K562 (cell line): ENCODE measurements around the gene CHD5. TPM values are rescaled to one million over a fixed set of nuclear protein-coding genes. Genes with fewer than 3 reads are reported as not detected.

Experiments used
- ARID1B ChIP-seq: fragments of 450-650 bp; IDR thresholded peaks from 2 replicates; pipeline ENCODE4 v1.6.1; 2016; ENCODE audit warnings: antibody characterized with exemption, mild to moderate bottlenecking, inconsistent platforms
- C11orf30 ChIP-seq: fragments of 450-650 bp; IDR thresholded peaks from 2 replicates; pipeline ENCODE4 v1.6.1; 2016; ENCODE audit warnings: low read depth, mild to moderate bottlenecking
- CBFA2T2 ChIP-seq: fragments of 450-650 bp; conservative IDR thresholded peaks from 2 replicates; pipeline ENCODE4 v1.6.1; 2017; ENCODE audit warnings: mild to moderate bottlenecking
- CREM ChIP-seq: IDR thresholded peaks from 2 replicates; pipeline ENCODE4 v1.6.1; 2014; ENCODE audit warnings: antibody characterized with exemption, low read depth
- HMGN3 ChIP-seq: IDR thresholded peaks from 2 replicates; pipeline ENCODE4 v1.6.1; 2011; ENCODE audit warnings: borderline replicate concordance, low read depth, mild to moderate bottlenecking, mixed read lengths, low read length; ENCODE audit not compliant: insufficient read length; ENCODE audit errors: extremely low read depth
- MEIS2 ChIP-seq: fragments of 450-650 bp; IDR thresholded peaks from 2 replicates; pipeline ENCODE4 v1.6.1; 2014; ENCODE audit warnings: mild to moderate bottlenecking; ENCODE audit not compliant: partially characterized antibody
- NEUROD1 ChIP-seq: fragments of 150-350 bp; IDR thresholded peaks from 2 replicates; pipeline ENCODE4 v1.6.1; 2014; ENCODE audit warnings: borderline replicate concordance, low read length, low read depth; ENCODE audit not compliant: partially characterized antibody
- RBM15 ChIP-seq: fragments of 200-400 bp; formaldehyde crosslinking; IDR thresholded peaks from 2 replicates; pipeline ENCODE4 v1.6.1; 2018; ENCODE audit warnings: mild to moderate bottlenecking, low read length, moderate library complexity; ENCODE audit not compliant: insufficient read depth
- ZEB2 ChIP-seq: fragments of 450-650 bp; IDR thresholded peaks from 2 replicates; pipeline ENCODE4 v1.6.1; 2016
- ZNF175 ChIP-seq: fragments of 200-800 bp; sonication (Bioruptor generic); IDR thresholded peaks from 2 replicates; pipeline ENCODE4 v1.6.1; 2016; ENCODE audit warnings: low read depth, mild to moderate bottlenecking, missing genetic modification characterization, missing compliant biosample characterization
- ZNF41 ChIP-seq: fragments of 250-450 bp; sonication (Bioruptor Pico); conservative IDR thresholded peaks from 2 replicates; pipeline ENCODE4 v1.4.0; 2020; ENCODE audit warnings: mild to moderate bottlenecking
- ZNF57 ChIP-seq: fragments of 450-650 bp; formaldehyde crosslinking; IDR thresholded peaks from 2 replicates; pipeline ENCODE4 v1.4.0; 2020; ENCODE audit warnings: mild to moderate bottlenecking, moderate library complexity
- ZNF584 ChIP-seq: fragments of 200-800 bp; sonication (Bioruptor generic); IDR thresholded peaks from 2 replicates; pipeline ENCODE4 v1.6.1; 2016; ENCODE audit warnings: low read depth, mild to moderate bottlenecking, missing genetic modification characterization, missing compliant biosample characterization
- ZNF75A ChIP-seq: fragments of 450-650 bp; formaldehyde crosslinking; IDR thresholded peaks from 2 replicates; pipeline ENCODE4 v1.4.0; 2020; ENCODE audit warnings: mild to moderate bottlenecking
- ZNF77 ChIP-seq: fragments of 250-450 bp; sonication (Bioruptor Pico); IDR thresholded peaks from 2 replicates; pipeline ENCODE4 v1.5.0; 2020
- ZZZ3 ChIP-seq: fragments of 450-650 bp; IDR thresholded peaks from 2 replicates; pipeline ENCODE4 v1.6.1; 2016; ENCODE audit warnings: antibody characterized with exemption, mild to moderate bottlenecking, moderate library complexity
- polyA plus RNA-seq, 8 experiments: library from polyadenylated mRNA; depleted of rRNA in 4 of 8; stranded (reverse) in 5 of 8; unstranded in 3 of 8; fragments of >200 nt; fragmentation: Nextera tagmentation in 2 of 8; fragmentation: Illumina TruSeq in 1 of 8; extraction: Ambion mirVana in 2 of 8; extraction: Trizol in 1 of 8; gene quantifications; 2 replicates each; pipeline versions ENCODE4 v1.2.1 to v1.2.3, GENCODE V29; 2011 to 2014; ENCODE audit warnings: inconsistent platforms in 1 of 8, missing spikeins in 1 of 8
- total RNA-seq, 7 experiments: library from RNA; depleted of rRNA in 6 of 7; stranded (reverse); fragments of >200 nt in 6 of 7; fragmentation: Illumina TruSeq in 2 of 7; extraction: Trizol in 2 of 7; gene quantifications; 2 replicates each; pipeline versions ENCODE4 v1.2.1 to v1.2.3, GENCODE V29; 2011 to 2021; ENCODE audit warnings: low replicate concordance in 1 of 7
- TF ChIP-seq, protein P1 (sequence below): fragments of 250-450 bp; sonication (Bioruptor Pico); IDR thresholded peaks from 2 replicates; pipeline ENCODE4 v1.8.0; 2022; ENCODE audit warnings: moderate library complexity, mild to moderate bottlenecking, inconsistent platforms
- TF ChIP-seq, protein P2 (sequence below): fragments of 450-650 bp; IDR thresholded peaks from 2 replicates; pipeline ENCODE4 v1.7.1; 2018; ENCODE audit warnings: mild to moderate bottlenecking, low read depth; ENCODE audit not compliant: partially characterized antibody
- TF ChIP-seq, protein P3 (sequence below): fragments of 250-450 bp; sonication (Bioruptor Pico); IDR thresholded peaks from 2 replicates; pipeline ENCODE4 v1.5.0; 2021
- TF ChIP-seq, protein P4 (sequence below): fragments of 250-450 bp; sonication (Bioruptor Pico); IDR thresholded peaks from 2 replicates; pipeline ENCODE4 v1.9.0; 2021; ENCODE audit warnings: mild to moderate bottlenecking, inconsistent platforms
- TF ChIP-seq, protein P5 (sequence below), 2 experiments: fragments of 450-650 bp in 1 of 2; sonication (generic) in 1 of 2; formaldehyde crosslinking in 1 of 2; IDR thresholded peaks in 1 of 2; conservative IDR thresholded peaks in 1 of 2; 2 replicates each; pipeline versions ENCODE4 v1.6.1 to v1.8.1; 2016 to 2023; ENCODE audit warnings: mild to moderate bottlenecking in 2 of 2, moderate library complexity in 2 of 2, inconsistent platforms in 1 of 2, missing genetic modification reagents in 1 of 2

Gene CHD5
- total and polyA plus RNA-seq, 9 of the 15 experiments (the other 6 are each of a cell fraction or from before 2014, with no cell fraction given): 0.03 to 0.52 (median 0.11) TPM; not detected in 2

DNA sequence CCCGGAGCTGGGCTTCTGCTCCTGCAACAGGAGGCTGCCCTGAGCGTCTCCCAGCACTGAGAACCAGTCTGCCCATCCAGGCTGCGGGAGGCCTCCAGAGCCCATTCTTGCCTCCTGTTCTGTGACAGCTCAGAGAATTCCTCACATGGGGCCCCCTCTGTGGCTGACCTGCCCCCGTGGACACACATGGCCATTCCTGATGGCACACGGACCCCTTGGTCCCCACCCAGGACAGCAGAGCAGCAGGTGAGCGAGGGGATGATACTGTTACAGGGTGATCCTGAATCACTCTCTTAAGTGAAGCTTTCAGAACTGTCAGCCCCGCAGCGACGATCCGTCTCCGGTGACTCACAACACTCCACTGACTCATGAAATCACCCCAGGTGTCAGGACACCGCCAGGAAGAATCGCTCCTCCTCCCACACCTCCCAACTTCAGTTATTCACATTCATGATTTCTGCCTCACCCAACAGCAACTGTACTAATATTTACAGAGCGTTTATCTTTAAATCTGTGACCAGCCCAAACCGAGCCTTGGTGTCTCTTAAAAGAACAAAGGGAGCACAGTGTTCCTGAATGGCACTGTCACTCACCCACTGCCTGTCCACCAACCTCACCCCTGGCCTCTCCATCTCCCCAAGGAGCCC is 22.5 kb downstream of the CHD5 start (continued):
- TF ChIP-seq CBFA2T2 (peak; percentile 25; the same call in 1 of the 2 replicates), ZEB2 (peak; percentile 79; the same call in 1 of the 2 replicates), CREM (peak; percentile 33; the same call in 1 of the 2 replicates), ZNF41 (CRISPR knock-in tag) (no peak), MEIS2 (peak; percentile 78), ZNF584 (no peak), ZNF57 (no peak), HMGN3 (no peak), C11orf30 (no peak), RBM15 (no peak), ZNF175 (CRISPR knock-in tag) (no peak), ARID1B (peak; percentile 62), ZNF75A (CRISPR knock-in tag) (no peak), NEUROD1 (peak; percentile 30), ZNF77 (no peak), ZZZ3 (no peak)
- TF ChIP-seq, protein P1, sequence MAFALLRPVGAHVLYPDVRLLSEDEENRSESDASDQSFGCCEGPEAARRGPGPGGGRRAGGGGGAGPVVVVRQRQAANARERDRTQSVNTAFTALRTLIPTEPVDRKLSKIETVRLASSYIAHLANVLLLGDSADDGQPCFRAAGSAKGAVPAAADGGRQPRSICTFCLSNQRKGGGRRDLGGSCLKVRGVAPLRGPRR (CRISPR knock-in tag): no peak
- TF ChIP-seq, protein P2, sequence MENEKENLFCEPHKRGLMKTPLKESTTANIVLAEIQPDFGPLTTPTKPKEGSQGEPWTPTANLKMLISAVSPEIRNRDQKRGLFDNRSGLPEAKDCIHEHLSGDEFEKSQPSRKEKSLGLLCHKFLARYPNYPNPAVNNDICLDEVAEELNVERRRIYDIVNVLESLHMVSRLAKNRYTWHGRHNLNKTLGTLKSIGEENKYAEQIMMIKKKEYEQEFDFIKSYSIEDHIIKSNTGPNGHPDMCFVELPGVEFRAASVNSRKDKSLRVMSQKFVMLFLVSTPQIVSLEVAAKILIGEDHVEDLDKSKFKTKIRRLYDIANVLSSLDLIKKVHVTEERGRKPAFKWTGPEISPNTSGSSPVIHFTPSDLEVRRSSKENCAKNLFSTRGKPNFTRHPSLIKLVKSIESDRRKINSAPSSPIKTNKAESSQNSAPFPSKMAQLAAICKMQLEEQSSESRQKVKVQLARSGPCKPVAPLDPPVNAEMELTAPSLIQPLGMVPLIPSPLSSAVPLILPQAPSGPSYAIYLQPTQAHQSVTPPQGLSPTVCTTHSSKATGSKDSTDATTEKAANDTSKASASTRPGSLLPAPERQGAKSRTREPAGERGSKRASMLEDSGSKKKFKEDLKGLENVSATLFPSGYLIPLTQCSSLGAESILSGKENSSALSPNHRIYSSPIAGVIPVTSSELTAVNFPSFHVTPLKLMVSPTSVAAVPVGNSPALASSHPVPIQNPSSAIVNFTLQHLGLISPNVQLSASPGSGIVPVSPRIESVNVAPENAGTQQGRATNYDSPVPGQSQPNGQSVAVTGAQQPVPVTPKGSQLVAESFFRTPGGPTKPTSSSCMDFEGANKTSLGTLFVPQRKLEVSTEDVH: no peak
- TF ChIP-seq, protein P3, sequence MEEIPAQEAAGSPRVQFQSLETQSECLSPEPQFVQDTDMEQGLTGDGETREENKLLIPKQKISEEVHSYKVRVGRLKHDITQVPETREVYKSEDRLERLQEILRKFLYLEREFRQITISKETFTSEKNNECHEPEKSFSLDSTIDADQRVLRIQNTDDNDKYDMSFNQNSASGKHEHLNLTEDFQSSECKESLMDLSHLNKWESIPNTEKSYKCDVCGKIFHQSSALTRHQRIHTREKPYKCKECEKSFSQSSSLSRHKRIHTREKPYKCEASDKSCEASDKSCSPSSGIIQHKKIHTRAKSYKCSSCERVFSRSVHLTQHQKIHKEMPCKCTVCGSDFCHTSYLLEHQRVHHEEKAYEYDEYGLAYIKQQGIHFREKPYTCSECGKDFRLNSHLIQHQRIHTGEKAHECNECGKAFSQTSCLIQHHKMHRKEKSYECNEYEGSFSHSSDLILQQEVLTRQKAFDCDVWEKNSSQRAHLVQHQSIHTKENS (CRISPR knock-in tag): no peak
- TF ChIP-seq, protein P4, sequence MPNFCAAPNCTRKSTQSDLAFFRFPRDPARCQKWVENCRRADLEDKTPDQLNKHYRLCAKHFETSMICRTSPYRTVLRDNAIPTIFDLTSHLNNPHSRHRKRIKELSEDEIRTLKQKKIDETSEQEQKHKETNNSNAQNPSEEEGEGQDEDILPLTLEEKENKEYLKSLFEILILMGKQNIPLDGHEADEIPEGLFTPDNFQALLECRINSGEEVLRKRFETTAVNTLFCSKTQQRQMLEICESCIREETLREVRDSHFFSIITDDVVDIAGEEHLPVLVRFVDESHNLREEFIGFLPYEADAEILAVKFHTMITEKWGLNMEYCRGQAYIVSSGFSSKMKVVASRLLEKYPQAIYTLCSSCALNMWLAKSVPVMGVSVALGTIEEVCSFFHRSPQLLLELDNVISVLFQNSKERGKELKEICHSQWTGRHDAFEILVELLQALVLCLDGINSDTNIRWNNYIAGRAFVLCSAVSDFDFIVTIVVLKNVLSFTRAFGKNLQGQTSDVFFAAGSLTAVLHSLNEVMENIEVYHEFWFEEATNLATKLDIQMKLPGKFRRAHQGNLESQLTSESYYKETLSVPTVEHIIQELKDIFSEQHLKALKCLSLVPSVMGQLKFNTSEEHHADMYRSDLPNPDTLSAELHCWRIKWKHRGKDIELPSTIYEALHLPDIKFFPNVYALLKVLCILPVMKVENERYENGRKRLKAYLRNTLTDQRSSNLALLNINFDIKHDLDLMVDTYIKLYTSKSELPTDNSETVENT (CRISPR knock-in tag): no peak
- TF ChIP-seq, protein P5, sequence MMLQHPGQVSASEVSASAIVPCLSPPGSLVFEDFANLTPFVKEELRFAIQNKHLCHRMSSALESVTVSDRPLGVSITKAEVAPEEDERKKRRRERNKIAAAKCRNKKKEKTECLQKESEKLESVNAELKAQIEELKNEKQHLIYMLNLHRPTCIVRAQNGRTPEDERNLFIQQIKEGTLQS (IDR thresholded peaks at IDR 0.05): peak; percentile 85
- TF ChIP-seq, protein P5 (CRISPR knock-in tag; conservative IDR thresholded peaks at IDR 0.05): no peak
